Measurements from ENCODE around the gene ATP10B.

The ATP10B gene

DNA sequence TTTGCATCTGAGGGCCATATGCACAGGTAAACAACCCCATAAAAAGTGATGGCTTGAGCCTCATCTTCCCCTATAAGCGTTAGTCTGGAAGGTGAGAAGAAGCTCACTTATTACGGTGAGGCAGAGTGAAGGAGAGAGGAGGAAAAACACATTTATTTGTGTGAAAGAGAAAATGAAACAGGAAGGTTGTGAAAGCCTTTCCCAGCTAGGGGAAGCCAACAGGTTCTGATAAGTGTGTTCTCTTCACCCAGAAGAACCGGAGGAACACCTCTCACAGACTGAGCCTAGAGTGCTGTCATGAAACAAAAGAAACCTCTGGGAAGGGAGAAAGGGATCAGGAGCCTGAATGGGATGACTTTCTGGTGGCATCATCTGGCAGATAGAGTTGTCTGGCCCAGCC, 237.9 kb downstream of the ATP10B start:
- Histone ChIP-seq H3K79me2 (ENCODE audit: insufficient read depth, low read length) (no peaks in the 10 kb centered on the region), H2AFZ (ENCODE audit: low read depth, low read length, severe bottlenecking) (no peak overlapping the region), H3K4me2 (ENCODE audit: low read depth, low read length, poor library complexity, severe bottlenecking) (no peak overlapping the region), H3F3A (ENCODE audit: insufficient read depth) (no peaks in the 10 kb centered on the region), H3K9me2 (replicated peaks; ENCODE audit: insufficient read depth, low read length) (no peaks in the 10 kb centered on the region), H3K9me3 (ENCODE audit: insufficient read depth, low read length) (no peaks in the 10 kb centered on the region), H3K36me3 (ENCODE audit: low read length) (no peaks in the 10 kb centered on the region), H3K9ac (ENCODE audit: low read length) (no peak overlapping the region), H4K20me1 (ENCODE audit: low read depth, low read length) (no peaks in the 10 kb centered on the region), H3K27me3 (ENCODE audit: low read length) (no peaks in the 10 kb centered on the region), H3K4me3 (ENCODE audit: insufficient read depth, low read length, poor library complexity, severe bottlenecking) (no peak overlapping the region), H3K27ac (ENCODE audit: low read depth, low read length) (no peak overlapping the region)
- TF ChIP-seq EZH2phosphoT487 (conservative IDR thresholded peaks at IDR 0.05; ENCODE audit: low read length), result no peak
- TF ChIP-seq, protein P1, sequence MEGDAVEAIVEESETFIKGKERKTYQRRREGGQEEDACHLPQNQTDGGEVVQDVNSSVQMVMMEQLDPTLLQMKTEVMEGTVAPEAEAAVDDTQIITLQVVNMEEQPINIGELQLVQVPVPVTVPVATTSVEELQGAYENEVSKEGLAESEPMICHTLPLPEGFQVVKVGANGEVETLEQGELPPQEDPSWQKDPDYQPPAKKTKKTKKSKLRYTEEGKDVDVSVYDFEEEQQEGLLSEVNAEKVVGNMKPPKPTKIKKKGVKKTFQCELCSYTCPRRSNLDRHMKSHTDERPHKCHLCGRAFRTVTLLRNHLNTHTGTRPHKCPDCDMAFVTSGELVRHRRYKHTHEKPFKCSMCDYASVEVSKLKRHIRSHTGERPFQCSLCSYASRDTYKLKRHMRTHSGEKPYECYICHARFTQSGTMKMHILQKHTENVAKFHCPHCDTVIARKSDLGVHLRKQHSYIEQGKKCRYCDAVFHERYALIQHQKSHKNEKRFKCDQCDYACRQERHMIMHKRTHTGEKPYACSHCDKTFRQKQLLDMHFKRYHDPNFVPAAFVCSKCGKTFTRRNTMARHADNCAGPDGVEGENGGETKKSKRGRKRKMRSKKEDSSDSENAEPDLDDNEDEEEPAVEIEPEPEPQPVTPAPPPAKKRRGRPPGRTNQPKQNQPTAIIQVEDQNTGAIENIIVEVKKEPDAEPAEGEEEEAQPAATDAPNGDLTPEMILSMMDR (IDR thresholded peaks at IDR 0.05; ENCODE audit: insufficient read depth, low read length, poor library complexity, severe bottlenecking), result no peak

DNA sequence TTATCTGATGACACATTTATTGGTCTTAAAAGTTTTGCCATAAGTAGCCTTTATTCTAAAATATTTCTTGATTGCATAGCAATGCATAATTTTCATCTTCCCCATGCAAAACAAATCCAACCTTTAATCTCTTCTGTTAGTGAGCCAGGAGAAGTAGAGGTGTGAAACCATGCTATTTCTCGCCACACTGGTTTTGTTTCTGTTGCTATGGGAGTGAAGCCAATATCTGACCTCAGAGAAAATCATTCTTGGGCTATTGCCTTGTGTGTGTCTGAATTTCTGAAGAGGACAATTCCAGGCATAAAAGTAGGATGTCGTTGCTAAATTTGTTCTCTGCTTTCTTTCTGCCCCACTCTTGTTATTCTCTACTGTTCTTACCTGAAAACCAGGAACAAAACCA, 246.7 kb downstream of the ATP10B start:
- Histone ChIP-seq H4K20me1 (ENCODE audit: low read depth, low read length) (no peaks in the 10 kb centered on the region), H3K27ac (ENCODE audit: low read depth, low read length) (no peak overlapping the region), H3K9me3 (ENCODE audit: insufficient read depth, low read length) (no peaks in the 10 kb centered on the region), H3K79me2 (ENCODE audit: insufficient read depth, low read length) (no peaks in the 10 kb centered on the region), H3K4me3 (ENCODE audit: insufficient read depth, low read length, poor library complexity, severe bottlenecking) (no peak overlapping the region), H3K27me3 (ENCODE audit: low read length) (no peaks in the 10 kb centered on the region), H3K36me3 (ENCODE audit: low read length) (no peaks in the 10 kb centered on the region), H3K9me2 (replicated peaks; ENCODE audit: insufficient read depth, low read length) (no peaks in the 10 kb centered on the region), H3K9ac (ENCODE audit: low read length) (no peak overlapping the region), H3F3A (ENCODE audit: insufficient read depth) (no peaks in the 10 kb centered on the region), H3K4me2 (ENCODE audit: low read depth, low read length, poor library complexity, severe bottlenecking) (no peak overlapping the region), H2AFZ (ENCODE audit: low read depth, low read length, severe bottlenecking) (no peak overlapping the region)
- no peak for TF ChIP-seq EZH2phosphoT487 (conservative IDR thresholded peaks at IDR 0.05; ENCODE audit: low read length)
- TF ChIP-seq, protein P1 (IDR thresholded peaks at IDR 0.05; ENCODE audit: insufficient read depth, low read length, poor library complexity, severe bottlenecking), result no peak

DNA sequence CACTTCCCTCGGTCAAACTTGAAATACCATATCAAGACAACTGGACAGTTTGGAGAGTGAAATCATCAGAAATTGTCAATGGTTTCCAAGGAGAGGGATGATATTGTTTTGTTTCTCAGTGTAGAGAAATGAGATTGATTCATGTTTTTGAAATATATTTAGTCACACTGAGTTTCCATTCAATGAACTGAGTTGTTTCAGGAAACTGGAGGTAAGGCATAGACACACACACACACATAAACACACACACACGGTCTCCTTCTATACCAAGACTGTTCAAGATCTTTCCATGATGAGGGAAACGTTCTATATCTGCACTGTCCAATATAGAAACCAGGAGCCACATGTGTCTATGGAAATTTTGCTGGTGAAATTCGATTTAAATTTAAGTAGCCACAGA, 247.5 kb downstream of the ATP10B start:
- H3K36me3 ChIP-seq (ENCODE audit: low read length), result no peaks in the 10 kb centered on the region
- no peak for TF ChIP-seq EZH2phosphoT487 (conservative IDR thresholded peaks at IDR 0.05; ENCODE audit: low read length)
- TF ChIP-seq, protein P1 (IDR thresholded peaks at IDR 0.05; ENCODE audit: insufficient read depth, low read length, poor library complexity, severe bottlenecking), result no peak
- H3K9ac ChIP-seq (ENCODE audit: low read length), result no peak overlapping the region
- H3K27me3 ChIP-seq (ENCODE audit: low read length), result no peaks in the 10 kb centered on the region
- H3F3A ChIP-seq (ENCODE audit: insufficient read depth), result no peaks in the 10 kb centered on the region
- no peaks in the 10 kb centered on the region for H3K9me2 ChIP-seq (replicated peaks; ENCODE audit: insufficient read depth, low read length)
- no peak overlapping the region for H3K4me3 ChIP-seq (ENCODE audit: insufficient read depth, low read length, poor library complexity, severe bottlenecking)
- no peak overlapping the region for H2AFZ ChIP-seq (ENCODE audit: low read depth, low read length, severe bottlenecking)
- no peaks in the 10 kb centered on the region for H3K9me3 ChIP-seq (ENCODE audit: insufficient read depth, low read length)
- no peaks in the 10 kb centered on the region for H3K79me2 ChIP-seq (ENCODE audit: insufficient read depth, low read length)
- no peak overlapping the region for H3K27ac ChIP-seq (ENCODE audit: low read depth, low read length)
- H3K4me2 ChIP-seq (ENCODE audit: low read depth, low read length, poor library complexity, severe bottlenecking), result no peak overlapping the region
- no peaks in the 10 kb centered on the region for H4K20me1 ChIP-seq (ENCODE audit: low read depth, low read length)
